Measurements from ENCODE around the gene SLC30A1. TPM values are rescaled to one million over a fixed set of nuclear protein-coding genes. Genes with fewer than 3 reads are reported as not detected.

SLC30A1 gene
- total and polyA plus RNA-seq, 9 donors: 7.4 to 23.4 (median 18.9) TPM

DNA sequence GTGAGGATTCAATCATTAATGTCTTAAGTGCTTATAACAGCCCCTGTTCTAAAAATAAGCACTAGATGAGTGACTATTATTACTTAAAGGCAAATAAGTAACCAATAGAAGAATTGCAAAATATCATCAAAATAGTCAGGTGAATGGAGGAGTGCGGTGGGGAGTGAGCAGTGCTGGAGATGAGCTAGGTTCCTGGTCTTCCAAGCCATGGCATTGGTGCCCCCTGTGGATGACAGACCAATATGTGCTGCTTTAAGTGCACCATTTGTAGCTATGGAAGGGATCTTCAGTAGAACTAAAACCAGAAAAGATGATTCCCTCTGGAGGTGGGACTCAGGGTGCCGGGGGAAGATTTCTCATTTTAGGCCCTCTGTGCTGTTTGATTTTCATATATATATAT lies 46.1 kb upstream of the SLC30A1 start:
- Histone ChIP-seq H3K27ac (no peak overlapping the region), H3K9me3 (no peaks in the 10 kb centered on the region), H3K4me3 (no peak overlapping the region), H3K27me3 (no peaks in the 10 kb centered on the region), H3K4me1 (ENCODE audit: insufficient read depth) (peaks cover 1% of the 10 kb centered on the region), H3K36me3 (no peaks in the 10 kb centered on the region)
- TF ChIP-seq POLR2A (IDR thresholded peaks at IDR 0.05) (no peak), EP300 (IDR thresholded peaks at IDR 0.05) (no peak)
- TF ChIP-seq, protein P1, sequence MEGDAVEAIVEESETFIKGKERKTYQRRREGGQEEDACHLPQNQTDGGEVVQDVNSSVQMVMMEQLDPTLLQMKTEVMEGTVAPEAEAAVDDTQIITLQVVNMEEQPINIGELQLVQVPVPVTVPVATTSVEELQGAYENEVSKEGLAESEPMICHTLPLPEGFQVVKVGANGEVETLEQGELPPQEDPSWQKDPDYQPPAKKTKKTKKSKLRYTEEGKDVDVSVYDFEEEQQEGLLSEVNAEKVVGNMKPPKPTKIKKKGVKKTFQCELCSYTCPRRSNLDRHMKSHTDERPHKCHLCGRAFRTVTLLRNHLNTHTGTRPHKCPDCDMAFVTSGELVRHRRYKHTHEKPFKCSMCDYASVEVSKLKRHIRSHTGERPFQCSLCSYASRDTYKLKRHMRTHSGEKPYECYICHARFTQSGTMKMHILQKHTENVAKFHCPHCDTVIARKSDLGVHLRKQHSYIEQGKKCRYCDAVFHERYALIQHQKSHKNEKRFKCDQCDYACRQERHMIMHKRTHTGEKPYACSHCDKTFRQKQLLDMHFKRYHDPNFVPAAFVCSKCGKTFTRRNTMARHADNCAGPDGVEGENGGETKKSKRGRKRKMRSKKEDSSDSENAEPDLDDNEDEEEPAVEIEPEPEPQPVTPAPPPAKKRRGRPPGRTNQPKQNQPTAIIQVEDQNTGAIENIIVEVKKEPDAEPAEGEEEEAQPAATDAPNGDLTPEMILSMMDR (IDR thresholded peaks at IDR 0.05): no peak
- WGBS, 3 donors: 85 to 89% (median 89%) methylated on average over 2 of the region's 2 CpGs
- DNase-seq: no peak
- intact Hi-C loops (cut with DNase I): no loop called here

DNA sequence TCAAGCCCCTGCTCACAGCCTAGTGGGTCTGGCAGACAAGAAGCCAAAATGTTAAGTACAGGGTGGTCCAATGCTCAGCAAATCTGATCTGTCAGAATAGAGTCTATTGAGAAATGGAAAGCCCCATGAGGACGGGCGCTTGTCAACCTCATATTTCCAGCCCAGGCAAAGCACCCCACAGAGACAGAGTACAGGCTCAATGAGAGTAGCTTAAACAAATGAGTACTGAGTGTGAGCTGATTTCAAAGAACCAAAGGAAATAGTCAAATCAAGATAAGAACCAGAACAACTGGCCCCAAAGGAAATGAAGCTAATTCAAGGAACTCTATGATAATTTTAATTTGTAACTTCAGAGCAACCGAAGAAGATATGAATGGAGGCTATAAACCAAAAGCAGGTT lies 44.6 kb upstream of the SLC30A1 start:
- TF ChIP-seq, protein P1 (IDR thresholded peaks at IDR 0.05): no peak
- no peak for TF ChIP-seq EP300 (IDR thresholded peaks at IDR 0.05)
- no peak overlapping the region for H3K27ac ChIP-seq
- WGBS, 3 donors: 89 to 92% (median 89%) methylated on average over 3 of the region's 3 CpGs
- H3K4me3 ChIP-seq: no peak overlapping the region
- no peaks in the 10 kb centered on the region for H3K36me3 ChIP-seq
- no peak for DNase-seq
- H3K27me3 ChIP-seq: no peaks in the 10 kb centered on the region
- H3K9me3 ChIP-seq: no peaks in the 10 kb centered on the region
- H3K4me1 ChIP-seq (ENCODE audit: insufficient read depth): no peaks in the 10 kb centered on the region
- intact Hi-C loops (cut with DNase I): no loop called here

DNA sequence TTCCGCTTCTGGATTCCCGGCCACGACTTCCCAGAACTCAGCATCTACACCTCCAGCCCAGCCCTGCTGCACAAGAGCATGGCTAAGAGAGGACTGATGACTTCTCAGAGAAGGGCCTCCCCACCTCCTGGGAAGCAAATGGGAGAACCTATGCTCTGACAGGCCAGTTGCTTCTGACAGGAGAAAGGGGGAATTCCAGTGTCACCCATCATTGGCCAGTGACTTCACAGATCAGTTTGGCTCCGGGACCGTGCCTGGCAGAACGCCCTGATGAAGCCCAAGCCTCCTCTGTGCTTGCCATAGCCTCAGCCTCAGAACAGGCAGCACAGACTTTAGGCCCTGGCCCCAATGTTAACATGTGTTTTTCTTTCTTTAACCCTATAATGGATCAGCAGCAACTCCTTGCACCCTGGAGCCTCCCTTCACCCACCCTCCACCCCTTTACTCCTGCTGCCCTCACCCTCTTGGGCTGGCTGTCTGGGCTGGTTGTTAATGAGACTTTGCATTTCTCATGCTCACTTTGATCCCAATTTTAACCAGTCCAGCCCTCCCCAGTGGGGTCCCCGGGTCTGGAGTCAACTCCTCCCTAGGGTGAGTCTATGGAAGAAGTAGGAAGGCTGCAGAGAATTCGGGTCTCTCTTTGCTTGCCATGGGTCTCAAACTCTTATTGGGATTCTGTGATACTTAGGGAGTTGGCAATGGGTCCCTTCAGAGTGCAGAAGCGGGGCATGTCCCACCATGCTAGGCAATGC lies 42.7 kb upstream of the SLC30A1 start:
- 69 to 79% (median 75%) methylated on average over 9 of the region's 9 CpGs for WGBS, 3 donors
- Histone ChIP-seq H3K27me3 (no peaks in the 10 kb centered on the region), H3K36me3 (no peaks in the 10 kb centered on the region), H3K4me1 (ENCODE audit: insufficient read depth) (no peaks in the 10 kb centered on the region), H3K27ac (no peak overlapping the region), H3K9me3 (no peaks in the 10 kb centered on the region), H3K4me3 (no peak overlapping the region)
- no peak for DNase-seq
- intact Hi-C loops (cut with DNase I): no loop called here
- TF ChIP-seq EP300 (IDR thresholded peaks at IDR 0.05) (no peak), POLR2A (IDR thresholded peaks at IDR 0.05) (no peak)
- TF ChIP-seq, protein P1 (IDR thresholded peaks at IDR 0.05): no peak

DNA sequence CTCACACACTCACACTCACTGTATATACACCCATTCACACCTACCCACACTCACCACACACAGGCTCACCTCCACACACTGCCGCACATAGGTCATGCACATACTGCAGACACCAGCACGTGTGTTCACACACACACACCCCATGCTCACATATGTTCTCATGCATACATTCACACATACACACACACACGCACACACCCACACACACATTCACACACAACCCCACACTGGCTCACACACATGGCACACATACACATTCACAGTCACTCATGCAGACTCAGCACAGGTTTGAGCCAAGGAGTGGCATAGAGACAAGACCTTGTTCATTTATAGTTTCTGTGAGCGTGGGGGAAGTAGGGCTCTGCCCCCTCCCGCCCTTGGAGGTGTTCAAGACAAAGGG lies 41.1 kb upstream of the SLC30A1 start:
- H3K27ac ChIP-seq: no peak overlapping the region
- intact Hi-C loops (cut with DNase I): no loop called here
- no peak for DNase-seq
- peaks cover 2% of the 10 kb centered on the region for H3K4me1 ChIP-seq (ENCODE audit: insufficient read depth)
- H3K9me3 ChIP-seq: no peaks in the 10 kb centered on the region
- WGBS, 3 donors: 93 to 96% (median 94%) methylated on average over 5 of the region's 5 CpGs
- H3K4me3 ChIP-seq: no peak overlapping the region
- TF ChIP-seq POLR2A (IDR thresholded peaks at IDR 0.05) (no peak), EP300 (IDR thresholded peaks at IDR 0.05) (no peak)
- TF ChIP-seq, protein P1 (IDR thresholded peaks at IDR 0.05): no peak
- no peaks in the 10 kb centered on the region for H3K36me3 ChIP-seq
- H3K27me3 ChIP-seq: no peaks in the 10 kb centered on the region

Measured in ovary (tissue), 9 donors.